Activated CD4-positive, alpha-beta memory T cell treated with anti-CD3 and anti-CD28 coated beads for 36 hours (primary cell): ENCODE measurements around the gene RERE. TPM values are rescaled to one million over a fixed set of nuclear protein-coding genes. Genes with fewer than 3 reads are reported as not detected.
"Not testable (repeated sequence)": the region's sequence is repeated elsewhere in the genome, so short reads cannot be mapped to it uniquely, and the experiment has no call there.

Source experiments
- CTCF ChIA-PET: fragments of 350-600 bp; sonication (Branson Sonifier 250); formaldehyde crosslinking; loops from one replicate; lab custom pipeline; 2021; ENCODE audit warnings: antibody characterized with exemption, inconsistent platforms; lab: Charles Lee
- POLR2A ChIA-PET: fragments of 350-600 bp; sonication (Branson Sonifier 250); formaldehyde crosslinking; loops from one replicate; lab custom pipeline; 2021; ENCODE audit warnings: antibody characterized with exemption; lab: Charles Lee
- DNase-seq: peaks from one replicate; pipeline ENCODE4 v3.0.0-alpha.2; 2020
- H3K27ac Mint-ChIP-seq: one replicate; pipeline ENCODE4 v1.8.0; 2021; ENCODE audit warnings: mixed read lengths
- H3K27me3 Mint-ChIP-seq: one replicate; pipeline ENCODE4 v1.8.0; 2021; ENCODE audit warnings: mixed read lengths
- H3K36me3 Mint-ChIP-seq: one replicate; pipeline ENCODE4 v1.8.0; 2021; ENCODE audit warnings: mixed read lengths
- H3K4me1 Mint-ChIP-seq: one replicate; pipeline ENCODE4 v1.8.0; 2021; ENCODE audit warnings: low read depth, mixed read lengths
- H3K4me3 Mint-ChIP-seq: one replicate; pipeline ENCODE4 v1.8.0; 2021; ENCODE audit warnings: mild to moderate bottlenecking, mixed read lengths
- H3K9me3 Mint-ChIP-seq: one replicate; pipeline ENCODE4 v1.8.0; 2021; ENCODE audit warnings: mixed read lengths
- intact Hi-C: fragments of 100-400 bp; cut with micrococcal nuclease; formaldehyde crosslinking; loops from one replicate; pipeline ENCODE4 v1.15.1; 2023
- total RNA-seq, 2 experiments: library from RNA; stranded (reverse); gene quantifications; one replicate each; pipeline ENCODE4 v1.2.3, GENCODE V29; 2021

RERE gene
- total RNA-seq, 2 experiments from 2014 or later, result 45.0 to 50.5 TPM

- peaks cover 42% of the 10 kb centered on the region for H3K4me1 Mint-ChIP-seq
- POLR2A ChIA-PET, result no interaction called here
- no peaks in the 10 kb centered on the region for H3K9me3 Mint-ChIP-seq
- CTCF ChIA-PET, result interaction anchor here (1.1 to 1.6 kb wide), 3 partner anchors 8 to 211 kb away, joined by 3 read pairs; no protein-coding TSS in a partner anchor
- intact Hi-C loops, result no loop called here
- DNase-seq, result no peak
- no peaks in the 10 kb centered on the region for H3K27me3 Mint-ChIP-seq
- H3K36me3 Mint-ChIP-seq, result peaks cover 5% of the 10 kb centered on the region
- H3K27ac Mint-ChIP-seq, result no peak overlapping the region
- H3K4me3 Mint-ChIP-seq, result no peak overlapping the region
Observed at GRCh38 chr1:8460784-8461183, 356.7 kb downstream of the RERE start.

- H3K27me3 Mint-ChIP-seq, result no peaks in the 10 kb centered on the region
- H3K4me3 Mint-ChIP-seq, result no peak overlapping the region
- intact Hi-C loops, result no loop called here
- CTCF ChIA-PET, result interaction anchor here (1.1 to 1.6 kb wide), 3 partner anchors 9 to 212 kb away, joined by 3 read pairs; no protein-coding TSS in a partner anchor
- peaks cover 42% of the 10 kb centered on the region for H3K4me1 Mint-ChIP-seq
- POLR2A ChIA-PET, result no interaction called here
- H3K27ac Mint-ChIP-seq, result no peak overlapping the region
- DNase-seq, result no peak
- peaks cover 5% of the 10 kb centered on the region for H3K36me3 Mint-ChIP-seq
- H3K9me3 Mint-ChIP-seq, result no peaks in the 10 kb centered on the region
Observed at GRCh38 chr1:8460132-8460544, 357.3 kb downstream of the RERE start.

GRCh38 chr1:8458607-8459006, 358.8 kb downstream of the RERE start:
- peaks cover 40% of the 10 kb centered on the region for H3K4me1 Mint-ChIP-seq
- CTCF ChIA-PET, result no interaction called here
- no peak overlapping the region for H3K27ac Mint-ChIP-seq
- DNase-seq, result no peak
- H3K36me3 Mint-ChIP-seq, result peaks cover 3% of the 10 kb centered on the region
- POLR2A ChIA-PET, result no interaction called here
- intact Hi-C loops, result no loop called here
- H3K27me3 Mint-ChIP-seq, result no peaks in the 10 kb centered on the region
- H3K9me3 Mint-ChIP-seq, result no peaks in the 10 kb centered on the region
- no peak overlapping the region for H3K4me3 Mint-ChIP-seq

- Mint-ChIP-seq H3K36me3 (peaks cover 3% of the 10 kb centered on the region), H3K27me3 (no peaks in the 10 kb centered on the region), H3K4me1 (peaks cover 33% of the 10 kb centered on the region), H3K9me3 (no peaks in the 10 kb centered on the region), H3K27ac (no peak overlapping the region), H3K4me3 (no peak overlapping the region)
- POLR2A ChIA-PET, result no interaction called here
- intact Hi-C loops, result no loop called here
- CTCF ChIA-PET, result no interaction called here
- DNase-seq, result no peak
Observed at GRCh38 chr1:8457760-8458381, 359.6 kb downstream of the RERE start.

DNA sequence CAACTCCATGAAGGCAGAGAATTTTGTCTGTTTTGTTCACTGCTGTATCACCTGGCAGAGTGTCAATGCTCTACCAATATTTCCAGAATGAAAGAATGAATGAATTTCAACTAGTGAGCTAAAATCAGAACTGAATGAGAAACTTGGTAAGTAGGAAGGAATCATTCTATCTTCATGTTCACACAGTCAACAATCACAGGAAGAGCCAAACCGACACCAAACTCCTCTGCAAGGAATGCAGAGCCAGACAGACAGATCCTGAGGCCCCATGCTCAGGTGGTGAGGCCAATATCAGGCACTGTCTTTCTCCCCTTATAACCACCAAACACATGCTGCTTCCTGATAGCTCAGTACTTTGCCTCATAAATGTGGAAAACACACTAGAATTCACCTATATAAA, 360.4 kb downstream of the RERE start:
- no peaks in the 10 kb centered on the region for H3K27me3 Mint-ChIP-seq
- peaks cover 3% of the 10 kb centered on the region for H3K36me3 Mint-ChIP-seq
- DNase-seq, result no peak
- CTCF ChIA-PET, result no interaction called here
- H3K4me1 Mint-ChIP-seq, result peaks cover 26% of the 10 kb centered on the region
- H3K4me3 Mint-ChIP-seq, result no peak overlapping the region
- intact Hi-C loops, result no loop called here
- H3K9me3 Mint-ChIP-seq, result no peaks in the 10 kb centered on the region
- H3K27ac Mint-ChIP-seq, result no peak overlapping the region
- POLR2A ChIA-PET, result no interaction called here

GRCh38 chr1:8456308-8456912, 361.0 kb downstream of the RERE start:
- Mint-ChIP-seq H3K27me3 (no peaks in the 10 kb centered on the region), H3K27ac (no peak overlapping the region), H3K9me3 (no peaks in the 10 kb centered on the region), H3K36me3 (peaks cover 3% of the 10 kb centered on the region), H3K4me3 (no peak overlapping the region), H3K4me1 (peaks cover 24% of the 10 kb centered on the region)
- no peak for DNase-seq
- POLR2A ChIA-PET, result no interaction called here
- CTCF ChIA-PET, result interaction anchor here (0.6 kb wide), 1 partner anchor 81 kb away, joined by 3 read pairs; no protein-coding TSS in a partner anchor
- intact Hi-C loops, result no loop called here

DNA sequence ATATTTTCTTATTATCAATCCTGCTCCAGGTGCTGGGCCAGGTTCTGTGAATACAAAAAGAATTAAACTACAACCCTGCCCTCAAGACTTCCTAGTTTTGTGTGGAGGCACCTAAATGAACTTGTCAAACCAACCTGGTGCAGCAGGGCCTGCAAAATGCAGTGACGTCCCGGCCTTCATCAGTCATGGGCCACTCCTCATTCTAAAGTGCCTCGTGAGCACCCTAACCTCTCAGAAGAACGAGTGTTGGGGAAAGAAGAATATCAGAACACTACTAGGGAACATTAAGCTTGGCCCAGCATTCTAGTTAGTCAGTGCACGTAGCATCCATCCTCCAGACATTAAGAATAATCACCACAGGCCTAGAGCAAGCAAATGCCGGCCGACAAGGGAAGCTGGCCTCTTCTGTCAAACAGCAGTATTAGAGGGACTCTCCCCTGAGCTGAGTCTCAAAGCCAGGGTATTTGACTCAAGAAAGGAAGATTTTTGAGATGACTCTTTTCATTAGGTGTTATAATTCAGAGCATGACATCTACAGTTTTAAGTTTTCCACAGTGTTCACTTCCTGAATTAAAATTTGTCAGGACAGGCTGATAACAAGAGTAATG, 361.6 kb downstream of the RERE start:
- intact Hi-C loops, result no loop called here
- ChIA-PET CTCF (no interaction called here), POLR2A (no interaction called here)
- Mint-ChIP-seq H3K4me1 (peaks cover 20% of the 10 kb centered on the region), H3K27ac (no peak overlapping the region), H3K4me3 (no peak overlapping the region), H3K36me3 (peaks cover 3% of the 10 kb centered on the region), H3K27me3 (no peaks in the 10 kb centered on the region), H3K9me3 (no peaks in the 10 kb centered on the region)
- no peak for DNase-seq

DNA sequence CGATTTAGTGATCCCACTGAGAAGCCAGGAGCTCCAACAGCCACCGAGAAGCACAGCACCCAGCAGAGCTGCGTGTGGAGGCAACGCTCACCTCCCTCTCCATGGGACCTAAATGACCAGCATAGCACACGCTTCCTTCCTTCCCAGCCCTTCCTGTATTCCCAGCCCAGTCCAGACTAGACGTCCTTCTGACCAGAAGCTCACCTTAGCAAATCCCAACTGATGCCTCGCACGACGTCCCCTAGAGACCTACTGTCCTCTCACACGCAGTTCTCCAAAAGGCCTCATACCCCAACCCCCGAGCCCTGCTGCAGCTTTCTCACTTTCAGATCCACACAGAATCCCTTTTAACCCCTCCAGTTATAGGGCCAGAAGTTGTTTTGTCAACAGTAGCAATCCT, 367.1 kb downstream of the RERE start:
- no peak overlapping the region for H3K27ac Mint-ChIP-seq
- H3K36me3 Mint-ChIP-seq, result peaks cover 3% of the 10 kb centered on the region
- no peak overlapping the region for H3K4me3 Mint-ChIP-seq
- ChIA-PET POLR2A (no interaction called here), CTCF (interaction anchor here (0.8 to 0.9 kb wide), 2 partner anchors 43 to 399 kb away, joined by 3 read pairs; no protein-coding TSS in a partner anchor)
- intact Hi-C loops, result no loop called here
- no peak for DNase-seq
- H3K4me1 Mint-ChIP-seq, result peaks cover 9% of the 10 kb centered on the region
- H3K9me3 Mint-ChIP-seq, result no peaks in the 10 kb centered on the region
- H3K27me3 Mint-ChIP-seq, result no peaks in the 10 kb centered on the region

DNA sequence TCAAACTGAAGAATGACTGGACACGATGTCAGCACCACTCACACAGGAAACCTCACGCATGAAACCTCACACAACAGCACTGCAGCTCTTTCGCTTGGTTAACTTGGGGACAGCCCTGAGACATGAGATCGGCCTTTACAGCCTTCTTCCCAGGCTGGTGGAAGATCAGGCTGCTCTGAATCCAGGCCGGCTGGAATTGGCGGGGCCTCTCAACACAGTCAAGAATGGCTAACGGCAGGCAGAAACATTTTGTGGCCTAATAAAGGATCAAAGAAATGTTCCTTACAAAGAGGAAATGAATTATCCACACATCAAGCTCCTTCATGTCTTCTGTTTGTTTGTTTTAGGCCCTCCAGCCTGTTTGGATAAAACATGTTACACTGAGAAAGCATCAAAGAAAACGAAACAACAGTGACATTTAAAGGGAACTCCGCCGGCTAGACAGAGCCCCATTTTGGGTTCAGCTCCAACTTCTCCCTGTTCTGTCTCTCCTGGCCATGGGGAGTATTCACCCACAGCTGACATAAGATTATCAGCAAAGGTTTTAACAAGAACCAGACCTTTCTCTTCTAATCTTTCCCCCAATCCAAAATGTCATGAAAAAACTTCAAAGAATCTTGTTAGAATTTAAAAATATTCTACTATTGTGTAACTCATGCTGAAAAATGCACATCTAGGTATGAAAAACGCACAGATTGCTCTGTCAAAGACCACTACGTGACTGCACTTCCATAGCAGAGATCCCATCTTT, 368.4 kb downstream of the RERE start:
- Mint-ChIP-seq H3K4me1 (peaks cover 9% of the 10 kb centered on the region), H3K4me3 (no peak overlapping the region), H3K27me3 (no peaks in the 10 kb centered on the region), H3K36me3 (peaks cover 3% of the 10 kb centered on the region), H3K9me3 (no peaks in the 10 kb centered on the region), H3K27ac (no peak overlapping the region)
- intact Hi-C loops, result no loop called here
- peak; percentile 25 for DNase-seq
- ChIA-PET CTCF (interaction anchor here (1.0 kb wide), 1 partner anchor 20 kb away, joined by 3 read pairs; no protein-coding TSS in a partner anchor), POLR2A (interaction anchor here (0.6 kb wide), 1 partner anchor 312 kb away, joined by 6 read pairs; no protein-coding TSS in a partner anchor)

DNA sequence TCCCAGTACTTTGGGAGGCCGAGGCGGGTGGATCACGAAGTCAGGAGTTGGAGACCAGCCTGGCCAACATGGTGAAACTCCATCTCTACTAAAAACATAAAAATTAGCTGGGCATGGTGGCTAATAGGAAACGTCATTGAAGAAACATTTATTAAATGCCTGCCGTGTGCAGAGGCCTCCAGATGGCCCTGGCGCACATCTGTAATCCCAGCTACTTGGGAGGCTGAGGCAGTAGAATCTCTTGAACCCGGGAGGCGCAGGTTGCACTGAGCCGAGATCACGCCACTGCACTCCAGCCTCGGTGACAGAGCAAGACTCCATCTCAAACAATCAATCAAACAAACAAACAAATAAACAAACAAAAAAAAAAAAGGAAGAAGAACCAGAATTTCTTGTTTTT, 368.9 kb downstream of the RERE start:
- intact Hi-C loops, H3K27ac Mint-ChIP-seq, H3K36me3 Mint-ChIP-seq, H3K9me3 Mint-ChIP-seq, H3K27me3 Mint-ChIP-seq, DNase-seq, H3K4me3 Mint-ChIP-seq, H3K4me1 Mint-ChIP-seq: not testable (repeated sequence)
- ChIA-PET CTCF (interaction anchor here (1.0 kb wide), 1 partner anchor 20 kb away, joined by 3 read pairs; no protein-coding TSS in a partner anchor), POLR2A (interaction anchor here (0.6 kb wide), 1 partner anchor 312 kb away, joined by 6 read pairs; no protein-coding TSS in a partner anchor)

- Mint-ChIP-seq H3K4me3 (no peak overlapping the region), H3K36me3 (peaks cover 2% of the 10 kb centered on the region), H3K27ac (no peak overlapping the region), H3K4me1 (peaks cover 9% of the 10 kb centered on the region), H3K9me3 (no peaks in the 10 kb centered on the region), H3K27me3 (no peaks in the 10 kb centered on the region)
- ChIA-PET CTCF (no interaction called here), POLR2A (no interaction called here)
- DNase-seq, result no peak
- intact Hi-C loops, result no loop called here
Observed at GRCh38 chr1:8447616-8448150, 369.8 kb downstream of the RERE start.

GRCh38 chr1:8446119-8446518, 371.3 kb downstream of the RERE start:
- H3K27ac Mint-ChIP-seq, H3K4me3 Mint-ChIP-seq, H3K27me3 Mint-ChIP-seq, intact Hi-C loops, H3K36me3 Mint-ChIP-seq, H3K9me3 Mint-ChIP-seq, POLR2A ChIA-PET, CTCF ChIA-PET, H3K4me1 Mint-ChIP-seq, DNase-seq: not testable (repeated sequence)
